NCI-H1417 (cell line): ENCODE results near the gene SP1.
"Not testable (repeated sequence)": the region's sequence is repeated elsewhere in the genome, so short reads cannot be mapped to it uniquely, and the experiment has no call there.

Source experiments
- DNase-seq, 3 experiments: peaks; one replicate each; lab custom pipeline; 2025; lab: John Stamatoyannopoulos, UW

The SP1 gene

DNA sequence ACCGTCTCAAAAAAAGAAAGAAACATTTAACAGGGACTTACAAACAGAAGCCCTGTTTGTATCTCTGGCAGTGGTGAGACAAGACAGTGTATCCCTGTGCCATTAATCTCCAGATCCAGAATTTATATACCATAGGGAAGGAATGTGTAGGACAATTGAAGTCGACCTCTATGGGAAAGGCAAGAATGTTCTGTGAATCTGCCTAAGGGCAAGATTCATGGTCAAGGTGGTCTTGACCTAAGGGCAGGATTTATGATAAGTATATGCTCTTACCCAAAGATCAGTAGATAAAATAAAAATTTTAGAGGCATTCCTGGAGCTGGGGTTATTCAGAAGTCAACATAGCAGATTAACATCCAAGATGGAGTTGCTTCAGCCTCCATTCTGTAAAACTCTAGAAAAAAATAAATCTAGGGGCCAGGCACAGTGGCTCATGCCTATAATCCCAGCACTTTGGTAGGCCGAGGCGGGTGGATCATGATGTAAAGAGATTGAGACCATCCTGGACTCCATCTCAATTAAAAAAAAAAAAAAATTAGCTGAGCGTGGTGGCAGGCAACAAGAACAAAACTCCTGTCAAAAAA lies 21.0 kb upstream of the SP1 start:
- no peak for DNase-seq

- not testable (repeated sequence) for DNase-seq
Measured at GRCh38 chr12:53361638-53362037, 18.3 kb upstream of the SP1 start.

DNA sequence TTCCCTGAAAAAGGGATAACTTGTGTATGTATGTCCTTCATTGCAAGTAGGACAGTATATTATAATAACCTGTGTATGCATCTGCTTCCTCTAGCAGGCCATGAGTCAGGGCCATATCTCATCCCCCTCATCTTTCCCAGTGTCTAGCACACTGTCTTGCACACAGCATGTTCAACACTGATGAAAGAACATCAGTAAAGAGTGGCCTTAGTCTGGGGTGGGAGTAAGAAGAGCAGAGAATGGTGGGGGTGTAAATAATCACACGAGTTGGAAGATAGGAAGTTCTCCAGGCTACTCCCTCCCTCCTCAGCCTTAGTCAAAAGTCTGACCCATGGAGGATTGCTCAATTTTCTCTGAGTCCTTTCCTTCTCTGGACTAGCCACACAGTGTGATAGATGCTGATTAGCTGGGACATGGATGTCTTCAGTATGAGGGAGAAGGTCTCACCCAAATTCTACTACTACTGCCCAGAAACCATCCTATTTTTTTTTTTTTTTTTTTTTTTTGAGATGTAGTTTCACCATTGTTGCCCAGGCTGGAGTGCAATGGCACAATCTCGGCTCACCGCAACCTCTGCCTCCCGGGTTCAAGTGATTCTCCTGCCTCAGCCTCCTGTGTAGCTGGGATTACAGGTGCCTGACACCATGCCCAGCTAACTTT lies 14.6 kb upstream of the SP1 start:
- DNase-seq: no peak

GRCh38 chr12:53373554-53374133 lies 6.3 kb upstream of the SP1 start:
- not testable (repeated sequence) for DNase-seq

GRCh38 chr12:53374277-53374676 lies 5.7 kb upstream of the SP1 start:
- not testable (repeated sequence) for DNase-seq

GRCh38 chr12:53376747-53377146 lies 3.2 kb upstream of the SP1 start:
- no peak for DNase-seq

- no peak for DNase-seq
Measured at GRCh38 chr12:53378222-53378621, 1.8 kb upstream of the SP1 start.

DNA sequence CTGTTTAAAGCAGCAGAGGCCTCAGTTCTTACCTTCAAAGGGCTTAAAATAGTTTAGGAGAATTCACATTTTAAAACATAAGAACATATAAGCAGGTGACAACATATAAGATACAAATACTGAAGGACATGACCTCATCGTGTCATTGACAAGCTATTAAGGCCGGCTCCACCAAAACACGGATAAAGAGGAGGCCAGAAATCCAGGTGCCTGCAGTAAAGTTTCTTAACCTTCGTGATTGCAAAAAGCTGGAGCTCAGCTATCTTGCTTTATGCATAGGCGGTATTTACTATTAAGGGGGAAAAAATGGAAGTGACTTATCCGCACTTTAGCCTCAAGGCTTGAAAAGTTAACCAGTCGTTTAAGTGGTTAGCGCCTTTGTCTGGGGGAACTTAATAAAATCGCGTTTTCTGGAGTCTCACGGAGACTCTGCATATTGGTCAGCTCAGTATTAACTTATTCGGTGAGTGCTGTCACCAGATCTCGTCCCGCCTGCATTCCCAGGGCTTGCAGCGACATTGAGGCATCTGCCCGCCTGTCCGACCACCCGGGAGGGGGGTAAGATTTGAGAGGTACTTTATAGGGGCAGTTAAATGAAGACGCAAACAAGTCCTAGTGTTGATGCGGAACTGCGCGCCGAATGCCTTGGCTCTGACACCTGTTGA lies 1.1 kb upstream of the SP1 start:
- peak; percentile 60 to 77 (median 67) for DNase-seq

DNA sequence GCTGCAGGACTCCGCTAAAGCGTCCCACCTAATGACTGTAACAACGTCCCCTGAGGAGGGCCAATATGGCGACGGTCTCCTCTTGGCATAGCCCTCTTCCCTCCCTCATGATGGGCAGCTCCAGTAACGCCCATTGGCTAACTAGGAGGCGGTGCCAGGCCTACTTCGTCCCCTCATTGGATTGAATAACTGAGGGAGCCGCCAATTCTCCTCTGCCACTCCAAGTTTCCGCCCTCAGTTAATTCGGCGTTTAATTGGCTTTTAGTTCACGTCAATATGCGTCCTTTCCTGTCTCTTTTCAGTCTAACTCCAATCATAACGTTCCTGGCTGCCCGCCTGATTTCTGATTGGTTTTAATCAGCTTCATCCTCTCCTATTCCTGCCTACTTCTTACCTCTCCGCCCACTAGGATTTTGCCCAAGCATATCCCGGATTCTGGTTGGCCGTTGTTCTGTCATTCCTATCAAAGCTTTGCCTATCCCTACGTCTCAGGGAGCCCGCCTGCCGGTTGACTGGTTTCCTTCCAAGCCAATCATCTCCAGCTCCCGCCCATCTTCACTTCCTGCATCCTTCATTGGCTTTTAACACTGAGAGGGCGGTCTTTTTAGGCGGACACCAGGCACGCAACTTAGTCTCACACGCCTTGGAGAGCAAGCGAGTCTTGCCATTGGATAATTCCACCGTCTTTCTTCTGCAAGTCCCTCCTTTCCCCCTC lies 430 bp upstream of the SP1 start:
- peak; percentile 100 for DNase-seq

DNA sequence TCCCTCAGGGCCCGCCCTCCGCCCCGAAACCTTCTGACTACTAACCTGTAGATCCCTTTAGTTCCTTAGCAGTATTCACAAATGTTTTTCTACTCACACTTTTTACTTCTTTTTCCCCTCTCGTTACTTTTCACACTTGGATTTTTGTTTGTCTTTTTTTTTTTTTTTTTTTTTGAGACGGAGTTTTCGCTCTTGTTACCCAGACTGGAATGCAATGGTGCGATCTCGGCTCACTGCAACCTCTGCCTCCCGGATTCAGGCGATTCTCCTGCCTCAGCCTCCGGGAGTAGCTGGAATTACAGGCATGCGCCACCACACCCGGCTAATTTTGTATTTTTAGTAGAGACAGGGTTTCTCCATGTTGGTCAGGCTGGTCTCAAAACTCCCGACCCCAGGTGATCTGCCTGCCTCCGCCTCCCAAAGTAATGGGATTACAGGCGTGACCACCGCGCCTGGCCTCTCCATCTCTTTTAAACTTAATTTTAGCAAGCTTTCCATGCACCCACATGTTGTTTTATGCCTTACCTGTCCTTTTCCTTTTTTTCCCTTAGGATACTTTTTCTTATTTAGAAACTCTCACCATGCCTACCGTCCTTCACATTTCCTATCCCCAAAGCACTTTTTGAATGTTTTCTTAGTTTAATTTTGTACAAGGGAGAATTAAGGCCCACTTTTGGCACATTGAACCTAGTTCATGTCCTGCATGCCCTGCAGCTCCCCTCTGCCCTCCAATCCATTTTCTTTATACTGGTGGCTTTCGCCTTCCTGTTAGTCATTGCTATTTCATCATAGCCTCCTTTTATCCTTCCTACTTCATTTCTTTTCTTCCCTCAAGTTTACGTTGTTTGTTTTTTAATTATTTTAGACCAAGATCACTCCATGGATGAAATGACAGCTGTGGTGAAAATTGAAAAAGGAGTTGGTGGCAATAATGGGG lies 1.1 kb downstream of the SP1 start:
- no peak for DNase-seq

DNA sequence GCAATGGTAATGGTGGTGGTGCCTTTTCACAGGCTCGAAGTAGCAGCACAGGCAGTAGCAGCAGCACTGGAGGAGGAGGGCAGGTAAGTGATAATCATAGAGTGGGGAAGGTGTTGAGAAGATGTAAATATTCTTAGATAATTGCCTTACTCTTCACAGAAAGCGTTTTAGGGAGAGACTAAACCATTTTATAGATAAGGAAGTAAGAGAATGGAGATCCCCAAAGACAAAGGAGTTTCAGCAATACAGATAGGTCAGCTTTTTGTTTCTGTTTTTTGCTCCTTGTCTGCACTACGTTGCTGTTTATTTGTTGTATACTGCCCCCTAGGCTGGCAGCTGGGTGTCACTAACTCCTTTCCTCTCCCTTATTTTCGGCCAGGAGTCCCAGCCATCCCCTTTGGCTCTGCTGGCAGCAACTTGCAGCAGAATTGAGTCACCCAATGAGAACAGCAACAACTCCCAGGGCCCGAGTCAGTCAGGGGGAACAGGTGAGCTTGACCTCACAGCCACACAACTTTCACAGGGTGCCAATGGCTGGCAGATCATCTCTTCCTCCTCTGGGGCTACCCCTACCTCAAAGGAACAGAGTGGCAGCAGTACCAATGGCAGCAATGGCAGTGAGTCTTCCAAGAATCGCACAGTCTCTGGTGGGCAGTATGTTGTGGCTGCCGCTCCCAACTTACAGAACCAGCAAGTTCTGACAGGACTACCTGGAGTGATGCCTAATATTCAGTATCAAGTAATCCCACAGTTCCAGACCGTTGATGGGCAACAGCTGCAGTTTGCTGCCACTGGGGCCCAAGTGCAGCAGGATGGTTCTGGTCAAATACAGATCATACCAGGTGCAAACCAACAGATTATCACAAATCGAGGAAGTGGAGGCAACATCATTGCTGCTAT lies 2.0 kb downstream of the SP1 start:
- DNase-seq: peak in 1 of 3 experiments; percentile 21

DNA sequence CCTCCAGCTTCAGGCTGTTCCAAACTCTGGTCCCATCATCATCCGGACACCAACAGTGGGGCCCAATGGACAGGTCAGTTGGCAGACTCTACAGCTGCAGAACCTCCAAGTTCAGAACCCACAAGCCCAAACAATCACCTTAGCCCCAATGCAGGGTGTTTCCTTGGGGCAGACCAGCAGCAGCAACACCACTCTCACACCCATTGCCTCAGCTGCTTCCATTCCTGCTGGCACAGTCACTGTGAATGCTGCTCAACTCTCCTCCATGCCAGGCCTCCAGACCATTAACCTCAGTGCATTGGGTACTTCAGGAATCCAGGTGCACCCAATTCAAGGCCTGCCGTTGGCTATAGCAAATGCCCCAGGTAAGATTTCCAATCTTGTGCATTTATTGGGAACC lies 3.3 kb downstream of the SP1 start:
- DNase-seq: no peak

DNA sequence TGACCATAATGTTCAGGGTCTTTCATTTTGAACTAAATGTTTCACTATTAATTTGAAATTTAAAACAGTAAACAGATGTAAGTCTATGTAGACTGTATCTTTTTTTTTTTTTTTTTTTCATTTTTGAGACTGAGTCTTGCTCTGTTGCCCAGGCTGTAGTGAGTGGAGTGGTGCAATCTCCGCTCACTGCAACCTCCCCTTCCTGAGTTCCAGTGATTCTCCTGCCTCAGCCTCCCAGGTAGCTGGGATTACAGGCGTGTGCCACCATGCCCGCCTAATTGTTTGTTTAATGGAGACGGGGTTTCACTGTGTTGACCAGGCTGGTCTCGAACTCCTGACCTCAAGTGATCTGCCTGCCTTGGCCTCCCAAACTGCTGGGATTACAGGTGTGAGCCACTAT lies 6.4 kb downstream of the SP1 start:
- not testable (repeated sequence) for DNase-seq

DNA sequence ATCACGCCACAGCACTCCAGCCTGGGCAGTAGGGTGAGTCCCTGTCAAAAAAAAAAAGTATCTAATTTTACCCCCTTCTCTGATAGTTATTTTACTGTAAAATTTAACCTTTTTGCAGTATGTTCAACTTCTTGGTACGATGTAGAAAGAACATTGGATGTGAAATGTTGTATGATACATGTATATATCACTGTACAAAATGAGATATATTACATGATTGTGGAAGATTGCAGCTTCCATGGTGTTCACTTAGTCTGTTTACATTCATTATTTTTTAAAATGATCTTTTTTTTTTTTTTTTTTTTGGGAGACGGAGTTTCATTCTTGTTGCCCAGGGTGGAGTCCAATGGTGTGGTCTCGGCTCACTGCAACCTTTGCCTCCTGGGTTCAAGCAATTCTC lies 9.0 kb downstream of the SP1 start:
- DNase-seq: no peak

GRCh38 chr12:53389702-53390101 lies 9.7 kb downstream of the SP1 start:
- no peak for DNase-seq

- no peak for DNase-seq
Measured at GRCh38 chr12:53391724-53392123, 11.7 kb downstream of the SP1 start.

DNA sequence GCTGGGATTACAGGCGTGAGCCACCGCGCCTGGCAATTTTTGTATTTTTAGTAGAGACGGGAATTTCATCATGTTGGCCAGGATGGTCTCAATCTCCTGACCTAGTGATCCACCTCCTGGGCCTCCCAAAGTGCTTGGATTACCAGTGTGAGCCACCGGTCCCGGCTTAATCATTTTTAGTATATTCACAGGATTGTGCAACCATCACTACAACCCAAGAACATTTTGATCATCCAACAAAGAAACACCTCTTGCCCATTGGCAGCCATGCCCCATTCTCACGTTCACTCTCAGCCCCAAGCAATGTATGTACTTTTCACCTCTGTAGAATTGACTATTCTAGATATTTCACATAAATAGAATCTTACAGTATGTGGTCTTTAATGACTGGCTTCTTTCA lies 19.9 kb downstream of the SP1 start:
- DNase-seq: no peak

- DNase-seq: not testable (repeated sequence)
Measured at GRCh38 chr12:53402351-53402750, 22.4 kb downstream of the SP1 start.

GRCh38 chr12:53402871-53403270 lies 22.9 kb downstream of the SP1 start:
- no peak for DNase-seq

- no peak for DNase-seq
Measured at GRCh38 chr12:53410951-53411350, 31.0 kb downstream of the SP1 start.
